Hindlimb muscle (tissue), 1 donor: ENCODE data around the gene SIRPB2. TPM values are rescaled to one million over a fixed set of nuclear protein-coding genes. Genes with fewer than 3 reads are reported as not detected.

Experiments used
- DNase-seq: peaks from one replicate; pipeline ENCODE4 v3.0.0-alpha.2; 2013
- polyA plus RNA-seq: library from polyadenylated mRNA; unstranded; fragments of 120-200 nt; gene quantifications from one replicate; pipeline ENCODE4 v1.2.1, GENCODE V29; 2013; ENCODE audit not compliant: insufficient read length

The SIRPB2 gene
- polyA plus RNA-seq, 1 donor, result 1.9 TPM

GRCh38 chr20:1440024-1440423 is 51.2 kb downstream of the SIRPB2 start:
- no peak for DNase-seq

GRCh38 chr20:1438361-1438760 is 52.9 kb downstream of the SIRPB2 start:
- DNase-seq, result no peak

GRCh38 chr20:1437235-1437904 is 53.9 kb downstream of the SIRPB2 start:
- DNase-seq, result peak; percentile 63

GRCh38 chr20:1436263-1436662 is 55.0 kb downstream of the SIRPB2 start:
- DNase-seq, result no peak

GRCh38 chr20:1435337-1435699 is 55.9 kb downstream of the SIRPB2 start:
- no peak for DNase-seq

- no peak for DNase-seq
Measured at GRCh38 chr20:1434571-1435336, 56.5 kb downstream of the SIRPB2 start.

- DNase-seq, result no peak
Measured at GRCh38 chr20:1431158-1431557, 60.1 kb downstream of the SIRPB2 start.

GRCh38 chr20:1430004-1430451 is 61.2 kb downstream of the SIRPB2 start:
- peak; percentile 26 for DNase-seq

- no peak for DNase-seq
Measured at GRCh38 chr20:1429143-1429728, 62.0 kb downstream of the SIRPB2 start.

- DNase-seq, result no peak
Measured at GRCh38 chr20:1427457-1428054, 63.7 kb downstream of the SIRPB2 start.

- DNase-seq, result no peak
Measured at GRCh38 chr20:1426231-1426849, 64.9 kb downstream of the SIRPB2 start.

Other genes starting within 250 kb of the SIRPB2 start
- 9.3 TPM for gene SNPH, start 225.1 kb downstream of the SIRPB2 start, polyA plus RNA-seq
- 1.8 TPM for gene SDCBP2, start 162.3 kb downstream of the SIRPB2 start, polyA plus RNA-seq
- gene FKBP1A, start 98.4 kb downstream of the SIRPB2 start, polyA plus RNA-seq, result 257 TPM
- gene NSFL1C, start 24.6 kb downstream of the SIRPB2 start, polyA plus RNA-seq, result 75.3 TPM
- not detected for gene SIRPD, start 66.3 kb upstream of the SIRPB2 start, polyA plus RNA-seq
- gene SIRPB1, start 128.6 kb upstream of the SIRPB2 start, polyA plus RNA-seq, result 0.71 TPM
- not detected for gene SIRPG, start 166.4 kb upstream of the SIRPB2 start, polyA plus RNA-seq